GM13976 (cell line): ENCODE measurements around the gene CCDC158.

Source experiments
- DNase-seq: peaks from one replicate; pipeline ENCODE4 v3.0.0; 2012; ENCODE audit warnings: low spot score
- in situ Hi-C: fragments of 300-500 bp; cut with MboI; formaldehyde crosslinking; loops from one replicate; pipeline ENCODE4 v1.12.0; 2022; ENCODE audit warnings: low sequenced_read_pairs, mixed read lengths, inconsistent platforms; ENCODE audit not compliant: unreplicated experiment
- TF ChIP-seq, protein P1 (sequence below): IDR thresholded peaks from 2 replicates; pipeline ENCODE4 v1.5.1; 2012; ENCODE audit warnings: borderline replicate concordance, mild to moderate bottlenecking; ENCODE audit not compliant: insufficient read depth; ENCODE audit errors: extremely low read depth, missing control alignments, control extremely low read depth

The CCDC158 gene

DNA sequence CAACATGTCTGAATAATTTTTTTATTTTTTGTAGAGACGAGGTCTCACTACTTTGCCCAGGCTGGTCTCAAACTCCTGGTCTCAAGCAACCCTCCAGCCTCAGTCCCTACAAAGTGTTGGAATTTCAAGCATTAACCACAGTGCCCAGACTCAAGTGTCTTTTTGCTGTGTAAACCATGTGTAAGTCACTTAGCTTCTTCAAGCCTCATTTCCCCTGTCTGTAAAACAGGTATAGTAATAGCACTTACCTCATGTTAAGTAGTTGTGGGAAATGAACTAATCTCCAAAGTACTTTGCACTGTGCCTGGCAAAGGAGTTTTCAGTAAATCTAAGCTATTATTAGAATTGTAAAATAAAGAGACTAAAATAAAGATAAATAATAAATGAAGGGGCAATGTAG, 78.8 kb downstream of the CCDC158 start:
- no peak for DNase-seq
- TF ChIP-seq, protein P1, sequence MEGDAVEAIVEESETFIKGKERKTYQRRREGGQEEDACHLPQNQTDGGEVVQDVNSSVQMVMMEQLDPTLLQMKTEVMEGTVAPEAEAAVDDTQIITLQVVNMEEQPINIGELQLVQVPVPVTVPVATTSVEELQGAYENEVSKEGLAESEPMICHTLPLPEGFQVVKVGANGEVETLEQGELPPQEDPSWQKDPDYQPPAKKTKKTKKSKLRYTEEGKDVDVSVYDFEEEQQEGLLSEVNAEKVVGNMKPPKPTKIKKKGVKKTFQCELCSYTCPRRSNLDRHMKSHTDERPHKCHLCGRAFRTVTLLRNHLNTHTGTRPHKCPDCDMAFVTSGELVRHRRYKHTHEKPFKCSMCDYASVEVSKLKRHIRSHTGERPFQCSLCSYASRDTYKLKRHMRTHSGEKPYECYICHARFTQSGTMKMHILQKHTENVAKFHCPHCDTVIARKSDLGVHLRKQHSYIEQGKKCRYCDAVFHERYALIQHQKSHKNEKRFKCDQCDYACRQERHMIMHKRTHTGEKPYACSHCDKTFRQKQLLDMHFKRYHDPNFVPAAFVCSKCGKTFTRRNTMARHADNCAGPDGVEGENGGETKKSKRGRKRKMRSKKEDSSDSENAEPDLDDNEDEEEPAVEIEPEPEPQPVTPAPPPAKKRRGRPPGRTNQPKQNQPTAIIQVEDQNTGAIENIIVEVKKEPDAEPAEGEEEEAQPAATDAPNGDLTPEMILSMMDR: no peak
- in situ Hi-C loops: no loop called here

DNA sequence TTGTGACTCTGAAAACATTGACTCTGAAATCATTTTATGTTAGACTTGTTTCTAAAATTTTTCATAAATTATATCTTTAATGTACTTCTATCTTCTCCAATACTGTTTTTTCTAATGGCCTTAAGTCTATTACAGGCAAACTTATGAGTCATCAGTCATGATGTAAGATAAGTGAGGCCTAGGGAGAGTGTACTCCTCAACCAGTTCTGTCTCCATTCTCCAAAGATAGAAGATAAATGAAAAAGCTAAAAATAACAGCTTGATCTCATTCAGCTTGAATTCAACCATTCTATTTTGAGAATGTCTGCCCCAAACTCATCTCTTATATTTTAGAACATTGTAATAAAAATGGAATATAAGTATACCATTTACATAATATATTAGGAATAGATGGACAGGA, 79.9 kb downstream of the CCDC158 start:
- TF ChIP-seq, protein P1: no peak
- DNase-seq: no peak
- in situ Hi-C loops: no loop called here

DNA sequence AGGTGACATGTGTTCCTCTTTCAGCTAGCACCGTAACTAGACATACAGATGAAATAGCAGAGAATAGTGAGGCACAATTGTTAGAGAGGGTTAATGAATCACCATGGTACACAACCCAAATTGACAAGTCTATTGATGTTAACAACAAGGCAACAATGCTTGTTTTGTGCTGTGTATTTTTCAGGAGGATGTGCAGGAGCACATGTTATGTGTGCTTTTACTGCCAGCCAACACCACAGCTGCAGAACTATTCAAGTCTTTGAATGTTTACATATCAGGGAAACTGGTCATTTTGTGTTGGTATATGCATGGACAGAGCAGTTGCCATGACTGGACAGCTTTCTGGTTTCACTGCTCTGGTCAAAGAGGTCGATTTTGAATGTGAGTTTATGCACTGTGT, 81.6 kb downstream of the CCDC158 start:
- no peak for DNase-seq
- in situ Hi-C loops: no loop called here
- TF ChIP-seq, protein P1: no peak

DNA sequence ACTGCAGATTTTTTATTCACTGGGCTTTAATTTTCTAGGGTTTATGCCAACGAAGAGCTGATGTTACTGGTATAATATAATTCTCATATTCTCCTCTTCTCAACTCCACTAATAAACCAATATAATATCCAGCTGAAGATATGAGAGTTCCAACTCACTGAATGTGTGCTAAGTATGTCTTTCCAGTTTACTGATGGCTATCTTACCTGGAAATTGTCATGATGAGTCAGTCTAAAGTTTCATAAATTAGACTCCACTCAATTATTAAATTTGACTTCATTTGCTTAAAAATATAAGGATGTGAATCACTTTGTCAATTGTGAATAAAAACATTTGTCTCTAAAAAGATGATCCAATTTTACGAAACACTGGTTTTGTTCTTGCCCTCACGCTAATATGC, 86.1 kb downstream of the CCDC158 start:
- TF ChIP-seq, protein P1: no peak
- in situ Hi-C loops: no loop called here
- no peak for DNase-seq

GRCh38 chr4:76326515-76326914, 94.4 kb downstream of the CCDC158 start:
- TF ChIP-seq, protein P1: no peak
- DNase-seq: no peak
- in situ Hi-C loops: no loop called here

- in situ Hi-C loops: no loop called here
- TF ChIP-seq, protein P1: no peak
- DNase-seq: no peak
These were observed 95.9 kb downstream of the CCDC158 start for GRCh38 chr4:76325072-76325471.

GRCh38 chr4:76322236-76322635, 98.7 kb downstream of the CCDC158 start:
- TF ChIP-seq, protein P1: no peak
- in situ Hi-C loops: no loop called here
- DNase-seq: no peak
